ENCODE results near the gene RASSF6. TPM values are rescaled to one million over a fixed set of nuclear protein-coding genes. Genes with fewer than 3 reads are reported as not detected.
A peak's percentile ranks its signal among the peaks of the same experiment; 100 is the strongest.
"Not testable (repeated sequence)": the region's sequence is repeated elsewhere in the genome, so short reads cannot be mapped to it uniquely, and the experiment has no call there.

RASSF6 gene
- total RNA-seq, 1 donor = not detected

GRCh38 chr4:73648478-73648877 is 28.2 kb upstream of the RASSF6 start:
- no peak overlapping the region for H3K4me3 ChIP-seq (ENCODE audit: insufficient read depth, low read length)
- H2AFZ ChIP-seq (ENCODE audit: low read length) = no peak overlapping the region
- no peak overlapping the region for H3K27ac ChIP-seq (ENCODE audit: low read depth, low read length)
- H3K4me2 ChIP-seq (ENCODE audit: insufficient read depth, low read length) = no peak overlapping the region
- no peaks in the 10 kb centered on the region for H4K20me1 ChIP-seq (ENCODE audit: insufficient read depth, low read length)
- H3K9me3 ChIP-seq (ENCODE audit: low read depth, low read length) = no peaks in the 10 kb centered on the region
- no peaks in the 10 kb centered on the region for H3K36me3 ChIP-seq (ENCODE audit: insufficient read depth, low read length)
- TF ChIP-seq CTCF (IDR thresholded peaks at IDR 0.05; ENCODE audit: extremely low read depth, low read depth, low read length) = no peak
- DNase-seq (ENCODE audit: insufficient read length, low spot score, missing footprints) = no peak
- H3K4me1 ChIP-seq (ENCODE audit: insufficient read depth, low read length) = no peaks in the 10 kb centered on the region
- H3K79me2 ChIP-seq (ENCODE audit: insufficient read depth, low read length) = no peaks in the 10 kb centered on the region
- H3K27me3 ChIP-seq (ENCODE audit: insufficient read depth, low read length) = no peaks in the 10 kb centered on the region

- peak overlapping the region; percentile 35 for H2AFZ ChIP-seq (ENCODE audit: low read length)
- H3K79me2 ChIP-seq (ENCODE audit: insufficient read depth, low read length) = no peaks in the 10 kb centered on the region
- H3K27me3 ChIP-seq (ENCODE audit: insufficient read depth, low read length) = no peaks in the 10 kb centered on the region
- no peak overlapping the region for H3K4me2 ChIP-seq (ENCODE audit: insufficient read depth, low read length)
- H4K20me1 ChIP-seq (ENCODE audit: insufficient read depth, low read length) = no peaks in the 10 kb centered on the region
- no peaks in the 10 kb centered on the region for H3K36me3 ChIP-seq (ENCODE audit: insufficient read depth, low read length)
- no peak for TF ChIP-seq CTCF (IDR thresholded peaks at IDR 0.05; ENCODE audit: extremely low read depth, low read depth, low read length)
- DNase-seq (ENCODE audit: insufficient read length, low spot score, missing footprints) = no peak
- no peaks in the 10 kb centered on the region for H3K4me1 ChIP-seq (ENCODE audit: insufficient read depth, low read length)
- no peak overlapping the region for H3K4me3 ChIP-seq (ENCODE audit: insufficient read depth, low read length)
- no peak overlapping the region for H3K27ac ChIP-seq (ENCODE audit: low read depth, low read length)
- H3K9me3 ChIP-seq (ENCODE audit: low read depth, low read length) = no peaks in the 10 kb centered on the region
Measured at GRCh38 chr4:73646117-73646516, 25.9 kb upstream of the RASSF6 start.

GRCh38 chr4:73631565-73632226 is 11.5 kb upstream of the RASSF6 start:
- Histone ChIP-seq H2AFZ (ENCODE audit: low read length) (no peak overlapping the region), H3K9me3 (ENCODE audit: low read depth, low read length) (no peaks in the 10 kb centered on the region), H3K27ac (ENCODE audit: low read depth, low read length) (no peak overlapping the region), H3K4me3 (ENCODE audit: insufficient read depth, low read length) (no peak overlapping the region), H3K79me2 (ENCODE audit: insufficient read depth, low read length) (no peaks in the 10 kb centered on the region), H3K4me1 (ENCODE audit: insufficient read depth, low read length) (no peaks in the 10 kb centered on the region), H3K4me2 (ENCODE audit: insufficient read depth, low read length) (no peak overlapping the region), H3K27me3 (ENCODE audit: insufficient read depth, low read length) (peaks cover 36% of the 10 kb centered on the region), H4K20me1 (ENCODE audit: insufficient read depth, low read length) (no peaks in the 10 kb centered on the region), H3K36me3 (ENCODE audit: insufficient read depth, low read length) (no peaks in the 10 kb centered on the region)
- no peak for TF ChIP-seq CTCF (IDR thresholded peaks at IDR 0.05; ENCODE audit: extremely low read depth, low read depth, low read length)
- no peak for DNase-seq (ENCODE audit: insufficient read length, low spot score, missing footprints)

- H3K27me3 ChIP-seq (ENCODE audit: insufficient read depth, low read length) = peaks cover 21% of the 10 kb centered on the region
- not testable (repeated sequence) for H3K27ac ChIP-seq (ENCODE audit: low read depth, low read length); DNase-seq (ENCODE audit: insufficient read length, low spot score, missing footprints); H4K20me1 ChIP-seq (ENCODE audit: insufficient read depth, low read length); H3K9me3 ChIP-seq (ENCODE audit: low read depth, low read length); H3K36me3 ChIP-seq (ENCODE audit: insufficient read depth, low read length); H3K4me2 ChIP-seq (ENCODE audit: insufficient read depth, low read length); H3K4me1 ChIP-seq (ENCODE audit: insufficient read depth, low read length); H3K79me2 ChIP-seq (ENCODE audit: insufficient read depth, low read length); H2AFZ ChIP-seq (ENCODE audit: low read length); H3K4me3 ChIP-seq (ENCODE audit: insufficient read depth, low read length)
Measured at GRCh38 chr4:73628834-73629233, 8.6 kb upstream of the RASSF6 start.

Data from osteoblast (primary cell).